WERI-Rb-1 (cell line): Measurements from ENCODE around the gene HDAC4.

ENCODE experiments used
- DNase-seq: peaks from one replicate; pipeline ENCODE4 v3.0.0-alpha.2; 2020
- H3K27ac ChIP-seq: fragments of 250-450 bp; sonication (Bioruptor Pico); 2 replicates; pipeline ENCODE4 v1.5.1; 2020; ENCODE audit warnings: mild to moderate bottlenecking, moderate library complexity
- H3K27me3 ChIP-seq: fragments of 250-450 bp; sonication (Bioruptor Pico); 2 replicates; pipeline ENCODE4 v1.5.1; 2021; ENCODE audit warnings: mild to moderate bottlenecking, low read depth, moderate library complexity; ENCODE audit not compliant: insufficient read depth, severe bottlenecking
- H3K36me3 ChIP-seq: fragments of 250-450 bp; sonication (Bioruptor Pico); 2 replicates; pipeline ENCODE4 v1.5.1; 2020; ENCODE audit warnings: mild to moderate bottlenecking, moderate library complexity
- H3K4me3 ChIP-seq: 2 replicates; pipeline ENCODE4 v1.5.1; 2011; ENCODE audit warnings: low read depth, mild to moderate bottlenecking, control low read depth, low read length
- H3K9me3 ChIP-seq: fragments of 250-450 bp; sonication (Bioruptor Pico); 2 replicates; pipeline ENCODE4 v1.5.1; 2021; ENCODE audit warnings: mild to moderate bottlenecking, moderate library complexity; ENCODE audit not compliant: severe bottlenecking
- CTCF ChIP-seq: IDR thresholded peaks from 2 replicates; pipeline ENCODE4 v1.5.1; 2011; ENCODE audit warnings: low read depth, mild to moderate bottlenecking, control low read depth, inconsistent platforms, low read length

Gene HDAC4

GRCh38 chr2:239195318-239195871 is 205.4 kb downstream of the HDAC4 start:
- no peak for TF ChIP-seq CTCF
- Histone ChIP-seq H3K27me3 (no peaks in the 10 kb centered on the region), H3K36me3 (no peaks in the 10 kb centered on the region), H3K27ac (no peak overlapping the region), H3K4me3 (no peak overlapping the region), H3K9me3 (no peaks in the 10 kb centered on the region)
- no peak for DNase-seq

- TF ChIP-seq CTCF = no peak
- no peaks in the 10 kb centered on the region for H3K36me3 ChIP-seq
- no peak overlapping the region for H3K27ac ChIP-seq
- DNase-seq = no peak
- no peaks in the 10 kb centered on the region for H3K9me3 ChIP-seq
- H3K4me3 ChIP-seq = no peak overlapping the region
- H3K27me3 ChIP-seq = no peaks in the 10 kb centered on the region
These were observed 206.0 kb downstream of the HDAC4 start for GRCh38 chr2:239194731-239195317.

GRCh38 chr2:239193925-239194677 is 206.7 kb downstream of the HDAC4 start:
- H3K4me3 ChIP-seq = no peak overlapping the region
- peak; percentile 44; the same call in 1 of the 2 replicates for TF ChIP-seq CTCF
- no peaks in the 10 kb centered on the region for H3K36me3 ChIP-seq
- no peaks in the 10 kb centered on the region for H3K27me3 ChIP-seq
- no peaks in the 10 kb centered on the region for H3K9me3 ChIP-seq
- H3K27ac ChIP-seq = no peak overlapping the region
- DNase-seq = no peak

- no peaks in the 10 kb centered on the region for H3K9me3 ChIP-seq
- H3K27me3 ChIP-seq = no peaks in the 10 kb centered on the region
- H3K27ac ChIP-seq = no peak overlapping the region
- no peak overlapping the region for H3K4me3 ChIP-seq
- no peak for TF ChIP-seq CTCF
- no peak for DNase-seq
- peaks cover 6% of the 10 kb centered on the region for H3K36me3 ChIP-seq
These were observed 207.4 kb downstream of the HDAC4 start for GRCh38 chr2:239193401-239193811.

- Histone ChIP-seq H3K9me3 (no peaks in the 10 kb centered on the region), H3K36me3 (peaks cover 7% of the 10 kb centered on the region), H3K4me3 (no peak overlapping the region), H3K27ac (no peak overlapping the region), H3K27me3 (no peaks in the 10 kb centered on the region)
- TF ChIP-seq CTCF = no peak
- no peak for DNase-seq
These were observed 207.8 kb downstream of the HDAC4 start for GRCh38 chr2:239192975-239193374.
